GM19397 (cell line): ENCODE measurements around the gene LRRFIP1.

Experiments
- ATAC-seq: cut with Tn5 transposase; IDR thresholded peaks from one replicate; pipeline ENCODE4 v1.9.1; 2021; ENCODE audit warnings: mild to moderate bottlenecking, moderate library complexity; ENCODE audit not compliant: unreplicated experiment

Gene LRRFIP1

GRCh38 chr2:237639052-237639835, 11.9 kb downstream of the LRRFIP1 start:
- ATAC-seq, result no peak

- ATAC-seq, result no peak
These were observed 12.4 kb downstream of the LRRFIP1 start for GRCh38 chr2:237639836-237640220.

- no peak for ATAC-seq
These were observed 13.2 kb downstream of the LRRFIP1 start for GRCh38 chr2:237640493-237640998.

- ATAC-seq, result no peak
These were observed 14.8 kb downstream of the LRRFIP1 start for GRCh38 chr2:237642038-237642734.

- ATAC-seq, result no peak
These were observed 15.7 kb downstream of the LRRFIP1 start for GRCh38 chr2:237643066-237643465.

GRCh38 chr2:237643582-237644380, 16.4 kb downstream of the LRRFIP1 start:
- no peak for ATAC-seq

- ATAC-seq, result no peak
These were observed 17.0 kb downstream of the LRRFIP1 start for GRCh38 chr2:237644381-237644703.

- no peak for ATAC-seq
These were observed 17.9 kb downstream of the LRRFIP1 start for GRCh38 chr2:237645261-237645660.

- no peak for ATAC-seq
These were observed 20.0 kb downstream of the LRRFIP1 start for GRCh38 chr2:237647176-237648015.

- no peak for ATAC-seq
These were observed 20.6 kb downstream of the LRRFIP1 start for GRCh38 chr2:237648016-237648381.

GRCh38 chr2:237649541-237650454, 22.4 kb downstream of the LRRFIP1 start:
- no peak for ATAC-seq

- ATAC-seq, result no peak
These were observed 23.1 kb downstream of the LRRFIP1 start for GRCh38 chr2:237650455-237650850.

- no peak for ATAC-seq
These were observed 24.4 kb downstream of the LRRFIP1 start for GRCh38 chr2:237651761-237652160.

GRCh38 chr2:237652181-237652580, 24.8 kb downstream of the LRRFIP1 start:
- ATAC-seq, result no peak

GRCh38 chr2:237652854-237653253, 25.5 kb downstream of the LRRFIP1 start:
- no peak for ATAC-seq

- no peak for ATAC-seq
These were observed 26.6 kb downstream of the LRRFIP1 start for GRCh38 chr2:237653776-237654558.

- ATAC-seq, result no peak
These were observed 29.7 kb downstream of the LRRFIP1 start for GRCh38 chr2:237657063-237657462.

GRCh38 chr2:237660381-237660900, 33.1 kb downstream of the LRRFIP1 start:
- ATAC-seq, result no peak

- ATAC-seq, result no peak
These were observed 33.9 kb downstream of the LRRFIP1 start for GRCh38 chr2:237661270-237661669.
